HCT116 (cell line): Measurements from ENCODE around the gene ZNF335. TPM values are rescaled to one million over a fixed set of nuclear protein-coding genes. Genes with fewer than 3 reads are reported as not detected.
A peak's percentile ranks its signal among the peaks of the same experiment; 100 is the strongest.

Experiments used
- ATAC-seq: fragments of 200-7000 bp; cut with Tn5 transposase; 2 replicates; pipeline ENCODE4 v1.9.1; 2020; ENCODE audit warnings: mild to moderate bottlenecking, moderate library complexity
- Bru-seq: library from RNA; stranded (reverse); fragments of 400-500 nt; gene quantifications from one replicate; lab custom pipeline; 2021; lab: Mats Ljungman, UMichigan
- BruChase-seq, 2 experiments: library from RNA; stranded (reverse); fragments of 400-500 nt; gene quantifications; one replicate each; lab custom pipeline; 2021; lab: Mats Ljungman, UMichigan
- BruUV-seq: library from RNA; stranded (reverse); fragments of 400-500 nt; replicated peaks from 2 replicates; lab custom pipeline; 2021; lab: Mats Ljungman, UMichigan
- CTCF ChIA-PET: fragments of 300-600 bp; sonication (Branson Sonifier 250); formaldehyde crosslinking; loops from one replicate; lab custom pipeline; 2021; ENCODE audit warnings: antibody characterized with exemption; lab: Charles Lee
- POLR2A ChIA-PET: fragments of 300-600, 350-600 bp; sonication (Branson Sonifier 250); formaldehyde crosslinking; loops from one replicate; lab custom pipeline; 2021; ENCODE audit warnings: antibody characterized with exemption; lab: Charles Lee
- RAD21 ChIA-PET, 2 experiments: fragments of 300-600 bp; sonication (Branson Sonifier 250); formaldehyde crosslinking; loops; one replicate each; lab custom pipeline; 2023; ENCODE audit warnings: low total read pairs in 2 of 2; ENCODE audit not compliant: uncharacterized antibody in 2 of 2, unreplicated experiment in 2 of 2, low non-redundant PET in 1 of 2; lab: Charles Lee
- DNase-seq: peaks from one replicate; pipeline ENCODE4 v3.0.0-alpha.2; 2010; ENCODE audit warnings: low read depth, low spot score
- H2AFZ ChIP-seq: fragments of 200-600 bp; shearing (Covaris generic), sonication (generic); 2 replicates; pipeline ENCODE4 v1.6.1; 2017; ENCODE audit warnings: low read depth, mixed run types, mixed read lengths, antibody characterized with exemption, low read length; ENCODE audit not compliant: poor library complexity, severe bottlenecking
- H3K27ac ChIP-seq: 2 replicates; pipeline ENCODE4 v1.5.1; 2012; ENCODE audit warnings: low read depth, low read length
- H3K27me3 ChIP-seq: fragments of 200-600 bp; sonication (generic); 2 replicates; pipeline ENCODE4 v1.6.1; 2016; ENCODE audit warnings: mixed run types, low read length, mixed read lengths; ENCODE audit not compliant: insufficient read depth
- H3K36me3 ChIP-seq, 2 experiments: fragments of 200-500 bp in 1 of 2; fragments of 200-600 bp in 1 of 2; sonication (Bioruptor generic) in 1 of 2; sonication (generic) in 1 of 2; 2 replicates each; pipeline versions ENCODE4 v1.5.1 to v1.6.1; 2014 to 2016; ENCODE audit warnings: low read length in 2 of 2, inconsistent platforms in 1 of 2, mixed read lengths in 1 of 2, mixed run types in 1 of 2; ENCODE audit not compliant: insufficient read depth in 2 of 2, control insufficient read depth in 1 of 2
- H3K4me1 ChIP-seq, 2 experiments: fragments of 200-600 bp in 1 of 2; sonication (generic) in 1 of 2; 2 replicates each; pipeline versions ENCODE4 v1.5.1 to v1.6.1; 2012 to 2017; ENCODE audit warnings: low read length in 2 of 2, inconsistent platforms in 1 of 2, mild to moderate bottlenecking in 1 of 2, mixed read lengths in 1 of 2, mixed run types in 1 of 2, moderate library complexity in 1 of 2; ENCODE audit not compliant: insufficient read depth in 2 of 2, control insufficient read depth in 1 of 2
- H3K4me2 ChIP-seq: fragments of 200-600 bp; sonication (generic); 2 replicates; pipeline ENCODE4 v1.6.1; 2017; ENCODE audit warnings: mixed run types, low read length, mixed read lengths
- H3K4me3 ChIP-seq, 2 experiments: fragments of 200-600 bp in 1 of 2; sonication (generic) in 1 of 2; replicated peaks in 1 of 2; 2 replicates each; pipeline ENCODE4 v1.5.1; 2011 to 2016; ENCODE audit warnings: low read length in 2 of 2, control low read depth in 1 of 2, low read depth in 1 of 2, mild to moderate bottlenecking in 1 of 2, mixed read lengths in 1 of 2, mixed run types in 1 of 2
- H3K79me2 ChIP-seq: fragments of 200-600 bp; sonication (generic); 2 replicates; pipeline ENCODE4 v1.6.1; 2017; ENCODE audit warnings: mild to moderate bottlenecking, mixed run types, low read length, moderate library complexity, mixed read lengths; ENCODE audit not compliant: insufficient read depth
- H3K9ac ChIP-seq: fragments of 200-600 bp; sonication (generic); 2 replicates; pipeline ENCODE4 v1.6.1; 2016; ENCODE audit warnings: low read length, mixed read lengths
- H3K9me2 ChIP-seq: fragments of 200-600 bp; sonication (generic), shearing (Covaris generic); 2 replicates; pipeline ENCODE4 v1.6.1; 2017; ENCODE audit warnings: mixed run types, mild to moderate bottlenecking, moderate library complexity; ENCODE audit not compliant: insufficient read depth
- H3K9me3 ChIP-seq, 2 experiments: fragments of 200-500 bp in 1 of 2; fragments of 200-600 bp in 1 of 2; sonication (Bioruptor generic) in 1 of 2; sonication (generic) in 1 of 2; 2 replicates each; pipeline ENCODE4 v1.6.1; 2014 to 2017; ENCODE audit warnings: low read length in 2 of 2, mixed read lengths in 2 of 2, inconsistent platforms in 1 of 2, low read depth in 1 of 2, mild to moderate bottlenecking in 1 of 2, mixed run types in 1 of 2, moderate library complexity in 1 of 2; ENCODE audit not compliant: control insufficient read depth in 1 of 2, insufficient read depth in 1 of 2
- H4K20me1 ChIP-seq: fragments of 200-600 bp; sonication (generic), shearing (Covaris generic); 2 replicates; pipeline ENCODE4 v1.6.1; 2017; ENCODE audit warnings: mixed run types, mild to moderate bottlenecking, moderate library complexity; ENCODE audit not compliant: insufficient read depth
- CBX3 ChIP-seq: IDR thresholded peaks from 2 replicates; pipeline ENCODE4 v1.6.1; 2012; ENCODE audit warnings: low read depth
- CEBPB ChIP-seq: IDR thresholded peaks from 2 replicates; pipeline ENCODE4 v1.6.1; 2012; ENCODE audit warnings: low read depth
- ELF1 ChIP-seq: IDR thresholded peaks from 2 replicates; pipeline ENCODE4 v1.6.1; 2012; ENCODE audit warnings: low read depth, borderline replicate concordance
- EZH2 ChIP-seq: fragments of 200-600 bp; sonication (generic); IDR thresholded peaks from 2 replicates; pipeline ENCODE4 v1.6.1; 2017; ENCODE audit warnings: antibody characterized with exemption, mixed run types
- EZH2phosphoT487 ChIP-seq: fragments of 200-600 bp; IDR thresholded peaks from 2 replicates; pipeline ENCODE4 v1.6.1; 2018; ENCODE audit warnings: antibody characterized with exemption, borderline replicate concordance
- RAD21 ChIP-seq: IDR thresholded peaks from 2 replicates; pipeline ENCODE4 v1.6.1; 2012; ENCODE audit warnings: low read depth, mild to moderate bottlenecking
- SIN3A ChIP-seq: IDR thresholded peaks from 2 replicates; pipeline ENCODE4 v1.6.1; 2012; ENCODE audit warnings: low read depth
- TCF7L2 ChIP-seq: IDR thresholded peaks from 2 replicates; pipeline ENCODE4 v1.7.0; 2011; ENCODE audit warnings: borderline replicate concordance, inconsistent platforms; ENCODE audit not compliant: insufficient read depth, insufficient read length; ENCODE audit errors: extremely low read depth
- intact Hi-C: fragments of 100-400 bp; cut with micrococcal nuclease; formaldehyde crosslinking; loops from 2 replicates; pipeline ENCODE4 v1.10.0; 2022
- long read RNA-seq: library from polyadenylated mRNA; unstranded; transcript quantifications from one replicate; pipeline ENCODE4 v2.0.0, GENCODE V29; 2021; ENCODE audit not compliant: unreplicated experiment
- polyA plus RNA-seq: library from polyadenylated mRNA; unstranded; fragments of >200 nt; gene quantifications from 2 replicates; pipeline ENCODE4 v1.2.1, GENCODE V29; 2012; ENCODE audit warnings: missing spikeins
- total RNA-seq: library from RNA; stranded (reverse); gene quantifications from one replicate; pipeline ENCODE4 v1.2.1, GENCODE V29; 2021; ENCODE audit not compliant: unreplicated experiment
- TF ChIP-seq, protein P1 (sequence below), 3 experiments: fragments of 200-600 bp in 1 of 3; sonication (generic) in 1 of 3; IDR thresholded peaks in 2 of 3; conservative IDR thresholded peaks in 1 of 3; 2 replicates each; pipeline ENCODE4 v1.5.1; 2012 to 2017; ENCODE audit warnings: low read depth in 2 of 3, low read length in 2 of 3, antibody characterized with exemption in 1 of 3, borderline replicate concordance in 1 of 3, control low read depth in 1 of 3, mild to moderate bottlenecking in 1 of 3, mixed read lengths in 1 of 3, mixed run types in 1 of 3, moderate library complexity in 1 of 3; ENCODE audit not compliant: insufficient read depth in 1 of 3
- TF ChIP-seq, protein P2 (sequence below): IDR thresholded peaks from 2 replicates; pipeline ENCODE4 v1.6.1; 2012
- TF ChIP-seq, protein P3 (sequence below): IDR thresholded peaks from 2 replicates; pipeline ENCODE4 v1.6.1; 2012; ENCODE audit warnings: low read depth

ZNF335 gene, protein sequence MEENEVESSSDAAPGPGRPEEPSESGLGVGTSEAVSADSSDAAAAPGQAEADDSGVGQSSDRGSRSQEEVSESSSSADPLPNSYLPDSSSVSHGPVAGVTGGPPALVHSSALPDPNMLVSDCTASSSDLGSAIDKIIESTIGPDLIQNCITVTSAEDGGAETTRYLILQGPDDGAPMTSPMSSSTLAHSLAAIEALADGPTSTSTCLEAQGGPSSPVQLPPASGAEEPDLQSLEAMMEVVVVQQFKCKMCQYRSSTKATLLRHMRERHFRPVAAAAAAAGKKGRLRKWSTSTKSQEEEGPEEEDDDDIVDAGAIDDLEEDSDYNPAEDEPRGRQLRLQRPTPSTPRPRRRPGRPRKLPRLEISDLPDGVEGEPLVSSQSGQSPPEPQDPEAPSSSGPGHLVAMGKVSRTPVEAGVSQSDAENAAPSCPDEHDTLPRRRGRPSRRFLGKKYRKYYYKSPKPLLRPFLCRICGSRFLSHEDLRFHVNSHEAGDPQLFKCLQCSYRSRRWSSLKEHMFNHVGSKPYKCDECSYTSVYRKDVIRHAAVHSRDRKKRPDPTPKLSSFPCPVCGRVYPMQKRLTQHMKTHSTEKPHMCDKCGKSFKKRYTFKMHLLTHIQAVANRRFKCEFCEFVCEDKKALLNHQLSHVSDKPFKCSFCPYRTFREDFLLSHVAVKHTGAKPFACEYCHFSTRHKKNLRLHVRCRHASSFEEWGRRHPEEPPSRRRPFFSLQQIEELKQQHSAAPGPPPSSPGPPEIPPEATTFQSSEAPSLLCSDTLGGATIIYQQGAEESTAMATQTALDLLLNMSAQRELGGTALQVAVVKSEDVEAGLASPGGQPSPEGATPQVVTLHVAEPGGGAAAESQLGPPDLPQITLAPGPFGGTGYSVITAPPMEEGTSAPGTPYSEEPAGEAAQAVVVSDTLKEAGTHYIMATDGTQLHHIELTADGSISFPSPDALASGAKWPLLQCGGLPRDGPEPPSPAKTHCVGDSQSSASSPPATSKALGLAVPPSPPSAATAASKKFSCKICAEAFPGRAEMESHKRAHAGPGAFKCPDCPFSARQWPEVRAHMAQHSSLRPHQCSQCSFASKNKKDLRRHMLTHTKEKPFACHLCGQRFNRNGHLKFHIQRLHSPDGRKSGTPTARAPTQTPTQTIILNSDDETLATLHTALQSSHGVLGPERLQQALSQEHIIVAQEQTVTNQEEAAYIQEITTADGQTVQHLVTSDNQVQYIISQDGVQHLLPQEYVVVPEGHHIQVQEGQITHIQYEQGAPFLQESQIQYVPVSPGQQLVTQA (N-terminal part only)
- total RNA-seq = 20.8 TPM
- polyA plus RNA-seq = 17.5 and 19.2 TPM in 2 replicates
- Bru-seq, nascent RNA = percentile 68 among the genes with signal in this experiment
- BruChase-seq, experiment 1, labeled RNA remaining after a 6-hour chase = percentile 76 among the genes with signal in this experiment
- BruChase-seq, experiment 2, labeled RNA remaining after a 2-hour chase = percentile 66 among the genes with signal in this experiment
- long read RNA-seq, full-length matches to known transcripts = 1 of 14 reads
- long read RNA-seq, partial matches to known transcripts = 8 of 14 reads
- long read RNA-seq, other reads (novel, unspliced or antisense) = 5 of 14 reads

DNA sequence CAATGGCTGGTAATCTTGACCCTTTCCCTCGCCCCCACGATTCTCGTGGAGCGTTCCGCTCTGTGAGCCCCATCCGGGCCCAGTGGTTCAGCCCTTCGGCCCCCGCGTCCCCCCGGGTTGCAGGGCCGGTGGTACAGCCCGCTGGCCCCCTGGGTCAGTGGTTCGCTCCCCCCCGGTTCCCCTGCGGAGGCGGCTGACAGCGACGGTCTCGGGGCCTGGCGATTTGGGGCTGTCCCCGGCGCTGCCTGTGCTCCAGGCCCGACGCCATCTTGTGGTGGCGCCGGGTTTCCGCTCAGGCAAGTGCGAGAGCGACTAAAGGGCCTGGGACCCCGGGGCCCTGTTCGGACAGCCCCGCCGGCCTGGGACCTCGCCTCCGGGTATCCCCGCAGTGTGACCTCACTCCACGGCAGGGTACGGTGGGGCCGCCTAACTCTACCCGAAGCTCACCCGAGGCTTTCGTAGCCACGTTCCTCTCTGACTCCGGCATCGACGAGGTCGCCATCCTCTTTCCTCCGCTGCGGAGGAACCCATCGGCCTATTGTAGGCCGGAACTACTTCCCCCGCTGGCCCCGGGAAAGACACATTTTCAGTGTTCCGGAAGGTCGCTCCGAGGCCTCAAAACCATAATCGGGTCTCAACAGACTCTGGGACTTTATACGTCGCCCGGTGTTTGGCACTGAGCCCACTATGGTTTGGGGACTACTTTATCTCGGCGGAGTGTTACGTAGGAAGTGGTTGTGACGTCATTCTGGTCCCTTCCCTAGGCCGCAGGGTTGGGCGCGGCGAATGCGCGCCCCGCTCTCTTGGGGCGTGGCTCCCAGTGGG is at the start of gene ZNF335:
ZNF335 (minus strand) TSS at position 529 of the 825 bp plus-strand sequence. CDS start 793 bp downstream, outside the sequence.
- ChIA-PET CTCF (interaction anchor here (2.6 to 4.7 kb wide), 3 partner anchors 13 to 42 kb away, joined by 10 to 46 read pairs (median 30); partner anchors contain the start of gene PCIF1), RAD21 (no interaction called here), POLR2A (interaction anchor here (0.9 to 4.0 kb wide), 2 partner anchors 38 to 138 kb away, joined by 3 to 36 read pairs; partner anchors contain the start of genes PCIF1 and SNX21)
- peak; percentile 85 for ATAC-seq
- H3K36me3 ChIP-seq = peaks cover 12 to 26% of the 10 kb centered on the region in 2 experiments; a peak in 3 of 4 replicates
- H3K9me2 ChIP-seq = no peaks in the 10 kb centered on the region
- intact Hi-C loops = loop anchor here (5.0 kb wide), 1 partner anchor 160 kb away; the partner anchor contains the start of gene UBE2C
- no TSS peak for BruUV-seq
- H3K79me2 ChIP-seq = peaks cover 28% of the 10 kb centered on the region
- peak within 1 kb of the TSS; percentile 100 for H3K27ac ChIP-seq
- DNase-seq = peak; percentile 95
- no peaks in the 10 kb centered on the region for H4K20me1 ChIP-seq
- peak within 1 kb of the TSS; percentile 80 for H3K9ac ChIP-seq
- peak within 1 kb of the TSS; percentile 52 for H2AFZ ChIP-seq
- H3K4me2 ChIP-seq = peak within 1 kb of the TSS; percentile 76
- no peaks in the 10 kb centered on the region for H3K27me3 ChIP-seq
- peak within 1 kb of the TSS; percentile 94 to 97 for H3K4me3 ChIP-seq
- peaks cover 11 to 24% of the 10 kb centered on the region in 2 experiments; a peak in 3 of 4 replicates for H3K4me1 ChIP-seq
- H3K9me3 ChIP-seq = no peaks in the 10 kb centered on the region
- TF ChIP-seq, protein P1, sequence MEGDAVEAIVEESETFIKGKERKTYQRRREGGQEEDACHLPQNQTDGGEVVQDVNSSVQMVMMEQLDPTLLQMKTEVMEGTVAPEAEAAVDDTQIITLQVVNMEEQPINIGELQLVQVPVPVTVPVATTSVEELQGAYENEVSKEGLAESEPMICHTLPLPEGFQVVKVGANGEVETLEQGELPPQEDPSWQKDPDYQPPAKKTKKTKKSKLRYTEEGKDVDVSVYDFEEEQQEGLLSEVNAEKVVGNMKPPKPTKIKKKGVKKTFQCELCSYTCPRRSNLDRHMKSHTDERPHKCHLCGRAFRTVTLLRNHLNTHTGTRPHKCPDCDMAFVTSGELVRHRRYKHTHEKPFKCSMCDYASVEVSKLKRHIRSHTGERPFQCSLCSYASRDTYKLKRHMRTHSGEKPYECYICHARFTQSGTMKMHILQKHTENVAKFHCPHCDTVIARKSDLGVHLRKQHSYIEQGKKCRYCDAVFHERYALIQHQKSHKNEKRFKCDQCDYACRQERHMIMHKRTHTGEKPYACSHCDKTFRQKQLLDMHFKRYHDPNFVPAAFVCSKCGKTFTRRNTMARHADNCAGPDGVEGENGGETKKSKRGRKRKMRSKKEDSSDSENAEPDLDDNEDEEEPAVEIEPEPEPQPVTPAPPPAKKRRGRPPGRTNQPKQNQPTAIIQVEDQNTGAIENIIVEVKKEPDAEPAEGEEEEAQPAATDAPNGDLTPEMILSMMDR (IDR thresholded peaks at IDR 0.05 in 2 of 3, conservative IDR thresholded peaks at IDR 0.05 in 1 of 3; ENCODE audit: borderline replicate concordance in 1 of 3, insufficient read depth in 1 of 3, low read depth in 2 of 3, low read length in 2 of 3) = no peak
- TF ChIP-seq EZH2 (no peak), CEBPB (no peak), CBX3 (peak; percentile 73; the same call in 1 of the 2 replicates), RAD21 (no peak), SIN3A (no peak), ELF1 (peak; percentile 86; the same call in 1 of the 2 replicates), EZH2phosphoT487 (no peak), TCF7L2 (peak; percentile 83)
- TF ChIP-seq, protein P2, sequence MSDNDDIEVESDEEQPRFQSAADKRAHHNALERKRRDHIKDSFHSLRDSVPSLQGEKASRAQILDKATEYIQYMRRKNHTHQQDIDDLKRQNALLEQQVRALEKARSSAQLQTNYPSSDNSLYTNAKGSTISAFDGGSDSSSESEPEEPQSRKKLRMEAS = peak; percentile 84
- TF ChIP-seq, protein P3, sequence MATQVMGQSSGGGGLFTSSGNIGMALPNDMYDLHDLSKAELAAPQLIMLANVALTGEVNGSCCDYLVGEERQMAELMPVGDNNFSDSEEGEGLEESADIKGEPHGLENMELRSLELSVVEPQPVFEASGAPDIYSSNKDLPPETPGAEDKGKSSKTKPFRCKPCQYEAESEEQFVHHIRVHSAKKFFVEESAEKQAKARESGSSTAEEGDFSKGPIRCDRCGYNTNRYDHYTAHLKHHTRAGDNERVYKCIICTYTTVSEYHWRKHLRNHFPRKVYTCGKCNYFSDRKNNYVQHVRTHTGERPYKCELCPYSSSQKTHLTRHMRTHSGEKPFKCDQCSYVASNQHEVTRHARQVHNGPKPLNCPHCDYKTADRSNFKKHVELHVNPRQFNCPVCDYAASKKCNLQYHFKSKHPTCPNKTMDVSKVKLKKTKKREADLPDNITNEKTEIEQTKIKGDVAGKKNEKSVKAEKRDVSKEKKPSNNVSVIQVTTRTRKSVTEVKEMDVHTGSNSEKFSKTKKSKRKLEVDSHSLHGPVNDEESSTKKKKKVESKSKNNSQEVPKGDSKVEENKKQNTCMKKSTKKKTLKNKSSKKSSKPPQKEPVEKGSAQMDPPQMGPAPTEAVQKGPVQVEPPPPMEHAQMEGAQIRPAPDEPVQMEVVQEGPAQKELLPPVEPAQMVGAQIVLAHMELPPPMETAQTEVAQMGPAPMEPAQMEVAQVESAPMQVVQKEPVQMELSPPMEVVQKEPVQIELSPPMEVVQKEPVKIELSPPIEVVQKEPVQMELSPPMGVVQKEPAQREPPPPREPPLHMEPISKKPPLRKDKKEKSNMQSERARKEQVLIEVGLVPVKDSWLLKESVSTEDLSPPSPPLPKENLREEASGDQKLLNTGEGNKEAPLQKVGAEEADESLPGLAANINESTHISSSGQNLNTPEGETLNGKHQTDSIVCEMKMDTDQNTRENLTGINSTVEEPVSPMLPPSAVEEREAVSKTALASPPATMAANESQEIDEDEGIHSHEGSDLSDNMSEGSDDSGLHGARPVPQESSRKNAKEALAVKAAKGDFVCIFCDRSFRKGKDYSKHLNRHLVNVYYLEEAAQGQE = no peak
